PC-3 (cell line): ENCODE results near the gene CHST14.

ENCODE experiments used
- EZH2 ChIP-seq: fragments of 300-600 bp; sonication (generic); IDR thresholded peaks from one replicate; pipeline ENCODE4 v1.6.1; 2017; ENCODE audit warnings: antibody characterized with exemption, mild to moderate bottlenecking, low read length; ENCODE audit not compliant: unreplicated experiment
- EZH2phosphoT487 ChIP-seq: fragments of 300-600 bp; sonication (generic); IDR thresholded peaks from 2 replicates; pipeline ENCODE4 v1.6.1; 2018; ENCODE audit warnings: mild to moderate bottlenecking, antibody characterized with exemption, low read length, borderline replicate concordance
- TF ChIP-seq, protein P1 (sequence below): fragments of 300-600 bp; sonication (generic); conservative IDR thresholded peaks from 2 replicates; pipeline ENCODE4 v1.5.1; 2017; ENCODE audit warnings: antibody characterized with exemption, low read depth, mild to moderate bottlenecking, low read length

DNA sequence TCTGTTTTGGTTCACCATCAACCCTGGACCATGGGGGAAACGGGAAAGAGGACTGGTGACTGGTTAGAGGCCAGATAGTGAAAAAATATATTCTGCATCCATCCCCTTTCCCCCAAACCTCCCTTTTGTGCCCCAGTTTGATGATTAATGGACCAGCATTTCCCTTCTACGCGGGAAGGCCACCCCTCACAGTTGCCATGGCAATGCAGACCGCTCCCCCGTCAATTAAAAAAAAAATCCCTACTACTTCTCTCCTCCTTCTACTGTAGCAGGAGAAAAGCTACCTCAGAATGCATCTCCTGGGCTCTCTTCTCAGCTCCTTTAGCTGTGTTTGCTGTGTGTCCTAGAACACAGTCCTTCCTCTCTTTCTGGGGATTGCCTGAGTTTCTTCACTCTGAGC is 26.0 kb upstream of the CHST14 start:
- TF ChIP-seq, protein P1, sequence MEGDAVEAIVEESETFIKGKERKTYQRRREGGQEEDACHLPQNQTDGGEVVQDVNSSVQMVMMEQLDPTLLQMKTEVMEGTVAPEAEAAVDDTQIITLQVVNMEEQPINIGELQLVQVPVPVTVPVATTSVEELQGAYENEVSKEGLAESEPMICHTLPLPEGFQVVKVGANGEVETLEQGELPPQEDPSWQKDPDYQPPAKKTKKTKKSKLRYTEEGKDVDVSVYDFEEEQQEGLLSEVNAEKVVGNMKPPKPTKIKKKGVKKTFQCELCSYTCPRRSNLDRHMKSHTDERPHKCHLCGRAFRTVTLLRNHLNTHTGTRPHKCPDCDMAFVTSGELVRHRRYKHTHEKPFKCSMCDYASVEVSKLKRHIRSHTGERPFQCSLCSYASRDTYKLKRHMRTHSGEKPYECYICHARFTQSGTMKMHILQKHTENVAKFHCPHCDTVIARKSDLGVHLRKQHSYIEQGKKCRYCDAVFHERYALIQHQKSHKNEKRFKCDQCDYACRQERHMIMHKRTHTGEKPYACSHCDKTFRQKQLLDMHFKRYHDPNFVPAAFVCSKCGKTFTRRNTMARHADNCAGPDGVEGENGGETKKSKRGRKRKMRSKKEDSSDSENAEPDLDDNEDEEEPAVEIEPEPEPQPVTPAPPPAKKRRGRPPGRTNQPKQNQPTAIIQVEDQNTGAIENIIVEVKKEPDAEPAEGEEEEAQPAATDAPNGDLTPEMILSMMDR = no peak
- no peak for TF ChIP-seq EZH2
- no peak for TF ChIP-seq EZH2phosphoT487
